Left ventricle myocardium inferior (tissue), 1 donor: Measurements from ENCODE around the gene EOLA1. TPM values are rescaled to one million over a fixed set of nuclear protein-coding genes. Genes with fewer than 3 reads are reported as not detected.

Experiments used
- DNase-seq: peaks from one replicate; pipeline ENCODE4 v3.0.0-alpha.2; 2020
- H3K27ac ChIP-seq: fragments of 200-600 bp; replicated peaks from 2 replicates; pipeline ENCODE4 v1.8.0; 2021
- H3K27me3 ChIP-seq: fragments of 200-600 bp; 2 replicates; pipeline ENCODE4 v1.8.0; 2021; ENCODE audit warnings: low read depth
- H3K36me3 ChIP-seq: fragments of 200-600 bp; 2 replicates; pipeline ENCODE4 v1.8.0; 2021
- H3K4me1 ChIP-seq: fragments of 200-600 bp; 2 replicates; pipeline ENCODE4 v1.8.0; 2021
- H3K4me3 ChIP-seq: fragments of 200-600 bp; 2 replicates; pipeline ENCODE4 v1.8.0; 2021; ENCODE audit warnings: mild to moderate bottlenecking, moderate library complexity
- H3K9me3 ChIP-seq: fragments of 200-600 bp; replicated peaks from 2 replicates; pipeline ENCODE4 v1.8.0; 2021
- CTCF ChIP-seq: fragments of 200-600 bp; IDR thresholded peaks from 2 replicates; pipeline ENCODE4 v1.8.0; 2021; ENCODE audit warnings: antibody characterized with exemption, mild to moderate bottlenecking, borderline replicate concordance
- intact Hi-C: fragments of 100-400 bp; cut with micrococcal nuclease; formaldehyde crosslinking; loops from one replicate; pipeline ENCODE4 v1.11.0; 2022
- long read RNA-seq: library from polyadenylated mRNA; unstranded; transcript quantifications from one replicate; pipeline ENCODE4 v2.0.0, GENCODE V29; 2021
- total RNA-seq: library from RNA; stranded (reverse); fragmentation: NEBNext Ultra II Directional; extraction: Animal tissue kit (Norgen Biotek cat#: 25700); gene quantifications from one replicate; pipeline ENCODE4 v1.2.1, GENCODE V29; 2021
- donor health status: DM: no; HTN: yes; CAD: no; lungs with severe emphysema.

The EOLA1 gene
- 31.3 TPM for total RNA-seq
- long read RNA-seq, transcript CXorf40A-202 (5 exons, 1,148 nt) = minor isoform, 6 of 26 reads
- long read RNA-seq, transcript CXorf40A-204 (5 exons, 1,403 nt) = major isoform, 12 of 26 reads
- long read RNA-seq, partial matches to known transcripts = 0 of 26 reads
- long read RNA-seq, other reads (novel, unspliced or antisense) = 7 of 26 reads

- peak within 1 kb of the TSS; percentile 95 for H3K27ac ChIP-seq
- no peaks in the 10 kb centered on the region for H3K9me3 ChIP-seq
- intact Hi-C loops = no loop called here
- peaks cover 10% of the 10 kb centered on the region for H3K4me1 ChIP-seq
- TF ChIP-seq CTCF = no peak
- peak within 1 kb of the TSS; percentile 76 for H3K4me3 ChIP-seq
- peak; percentile 82 for DNase-seq
- H3K36me3 ChIP-seq = peaks cover 4% of the 10 kb centered on the region
- no peaks in the 10 kb centered on the region for H3K27me3 ChIP-seq
These were observed at the start of gene EOLA1 for GRCh38 chrX:149540621-149541520. Gene EOLA1 (plus strand): TSS chrX:149541012. CDS start chrX:149545631, 4,619 bp downstream.

- Histone ChIP-seq H3K27me3 (no peaks in the 10 kb centered on the region), H3K27ac (peak overlapping the region; percentile 86), H3K4me3 (no peak overlapping the region), H3K9me3 (no peaks in the 10 kb centered on the region), H3K36me3 (peaks cover 37% of the 10 kb centered on the region), H3K4me1 (peaks cover 46% of the 10 kb centered on the region)
- DNase-seq = no peak
- TF ChIP-seq CTCF = no peak
- intact Hi-C loops = no loop called here
These were observed 49.0 kb upstream of the EOLA1 start for GRCh38 chrX:149491812-149492211.

GRCh38 chrX:149493567-149494562 lies 46.9 kb upstream of the EOLA1 start:
- DNase-seq = peak; percentile 37
- no peaks in the 10 kb centered on the region for H3K27me3 ChIP-seq
- no peak overlapping the region for H3K4me3 ChIP-seq
- H3K4me1 ChIP-seq = peaks cover 44% of the 10 kb centered on the region
- intact Hi-C loops = no loop called here
- H3K9me3 ChIP-seq = no peaks in the 10 kb centered on the region
- H3K36me3 ChIP-seq = peaks cover 50% of the 10 kb centered on the region
- no peak for TF ChIP-seq CTCF
- H3K27ac ChIP-seq = peak overlapping the region; percentile 86

GRCh38 chrX:149494844-149495565 lies 45.8 kb upstream of the EOLA1 start:
- Histone ChIP-seq H3K9me3 (no peaks in the 10 kb centered on the region), H3K36me3 (peaks cover 48% of the 10 kb centered on the region), H3K27me3 (no peaks in the 10 kb centered on the region), H3K4me3 (no peak overlapping the region), H3K27ac (peak overlapping the region; percentile 86), H3K4me1 (peaks cover 37% of the 10 kb centered on the region)
- DNase-seq = no peak
- TF ChIP-seq CTCF = no peak
- intact Hi-C loops = no loop called here
